Measurements from ENCODE around the gene UPF3B. TPM values are rescaled to one million over a fixed set of nuclear protein-coding genes. Genes with fewer than 3 reads are reported as not detected.

UPF3B gene
- total and polyA plus RNA-seq, 9 of the 15 experiments (the other 6 are each of a cell fraction or from before 2014, with no cell fraction given): 17.6 to 57.0 (median 32.3) TPM

GRCh38 chrX:119871599-119872395 is 19.0 kb upstream of the UPF3B start, which contains the start of the genes NDUFA1 and RNF113A (continued):
- TF ChIP-seq CHD7 (IDR thresholded peaks at IDR 0.05; ENCODE audit: low read depth, low read length) (no peak), ZNF445 (CRISPR knock-in tag; IDR thresholded peaks at IDR 0.05; ENCODE audit: low read depth) (no peak), POLR2B (IDR thresholded peaks at IDR 0.05; ENCODE audit: low read depth, partially characterized antibody) (peak; percentile 78), MLX (CRISPR knock-in tag; conservative IDR thresholded peaks at IDR 0.05) (no peak), L3MBTL2 (IDR thresholded peaks at IDR 0.05) (peak; percentile 87), ZNF830 (CRISPR knock-in tag; IDR thresholded peaks at IDR 0.05) (no peak), ZNF133 (CRISPR knock-in tag; IDR thresholded peaks at IDR 0.05) (no peak), RBFOX2 (IDR thresholded peaks at IDR 0.05; ENCODE audit: low read depth, low read length) (peak; percentile 99), MED1 (CRISPR knock-in tag; IDR thresholded peaks at IDR 0.05; ENCODE audit: borderline replicate concordance) (no peak), RBBP5 (IDR thresholded peaks at IDR 0.05; ENCODE audit: borderline replicate concordance, insufficient read depth, low read length, poor library complexity, severe bottlenecking) (peak; percentile 81), HDAC8 (tag; IDR thresholded peaks at IDR 0.05) (no peak), ZNF280B (CRISPR knock-in tag; IDR thresholded peaks at IDR 0.05) (no peak)
